Astrocyte (in vitro differentiated cells and primary cell): ENCODE measurements around the gene TCP1. TPM values are rescaled to one million over a fixed set of nuclear protein-coding genes. Genes with fewer than 3 reads are reported as not detected.

Experiments used
- DNase-seq: peaks from one replicate; pipeline ENCODE4 v3.0.0-alpha.2; 2010; ENCODE audit warnings: low read depth
- FAIRE-seq: peaks from 2 replicates; lab custom pipeline; 2011; peaks lifted over from hg19 to GRCh38; lab: Jason Lieb, UNC
- H2AFZ ChIP-seq: 2 replicates; pipeline ENCODE4 v1.6.0; 2012; ENCODE audit warnings: low read depth, low read length, inconsistent platforms
- H3K27ac ChIP-seq: 2 replicates; pipeline ENCODE4 v1.5.1; 2011; ENCODE audit warnings: low read depth, low read length, inconsistent platforms
- H3K27me3 ChIP-seq: 2 replicates; pipeline ENCODE4 v1.6.0; 2011; ENCODE audit warnings: low read length, inconsistent platforms; ENCODE audit not compliant: insufficient read depth
- H3K36me3 ChIP-seq: 2 replicates; pipeline ENCODE4 v1.5.1; 2011; ENCODE audit warnings: low read length, inconsistent platforms; ENCODE audit not compliant: insufficient read depth
- H3K4me1 ChIP-seq: 2 replicates; pipeline ENCODE4 v1.5.1; 2011; ENCODE audit warnings: low read length, inconsistent platforms; ENCODE audit not compliant: insufficient read depth
- H3K4me2 ChIP-seq: 2 replicates; pipeline ENCODE4 v1.6.0; 2012; ENCODE audit warnings: low read length, inconsistent platforms
- H3K4me3 ChIP-seq: 2 replicates; pipeline ENCODE4 v1.5.1; 2011; ENCODE audit warnings: low read depth, mild to moderate bottlenecking, low read length, inconsistent platforms; ENCODE audit not compliant: insufficient read depth
- H3K79me2 ChIP-seq: 2 replicates; pipeline ENCODE4 v1.6.0; 2012; ENCODE audit warnings: mild to moderate bottlenecking, low read length, inconsistent platforms; ENCODE audit not compliant: insufficient read depth
- H3K9ac ChIP-seq: 2 replicates; pipeline ENCODE4 v1.6.0; 2012; ENCODE audit warnings: mild to moderate bottlenecking, low read length, inconsistent platforms
- H3K9me3 ChIP-seq: 2 replicates; pipeline ENCODE4 v1.5.1; 2012; ENCODE audit warnings: low read depth, mild to moderate bottlenecking, low read length, inconsistent platforms; ENCODE audit not compliant: insufficient read depth
- H4K20me1 ChIP-seq: 2 replicates; pipeline ENCODE4 v1.6.0; 2012; ENCODE audit warnings: low read length, inconsistent platforms; ENCODE audit not compliant: insufficient read depth
- H3K27ac Mint-ChIP-seq: one replicate; pipeline ENCODE4 v1.8.0; 2021; ENCODE audit warnings: mild to moderate bottlenecking, mixed read lengths; ENCODE audit not compliant: unreplicated experiment
- H3K27me3 Mint-ChIP-seq: one replicate; pipeline ENCODE4 v1.8.0; 2021; ENCODE audit warnings: low read depth, mixed read lengths; ENCODE audit not compliant: unreplicated experiment
- H3K36me3 Mint-ChIP-seq: one replicate; pipeline ENCODE4 v1.8.0; 2021; ENCODE audit warnings: low read depth, mixed read lengths; ENCODE audit not compliant: unreplicated experiment
- H3K4me1 Mint-ChIP-seq: one replicate; pipeline ENCODE4 v1.8.0; 2021; ENCODE audit warnings: low read depth, mixed read lengths; ENCODE audit not compliant: unreplicated experiment
- H3K4me3 Mint-ChIP-seq: one replicate; pipeline ENCODE4 v1.8.0; 2021; ENCODE audit warnings: mild to moderate bottlenecking, moderate library complexity, mixed read lengths; ENCODE audit not compliant: unreplicated experiment
- H3K9me3 Mint-ChIP-seq: one replicate; pipeline ENCODE4 v1.8.0; 2021; ENCODE audit warnings: mild to moderate bottlenecking, mixed read lengths; ENCODE audit not compliant: unreplicated experiment
- EZH2 ChIP-seq: IDR thresholded peaks from 2 replicates; pipeline ENCODE4 v1.6.1; 2012; ENCODE audit warnings: mild to moderate bottlenecking, low read length, inconsistent platforms; ENCODE audit not compliant: insufficient read depth
- total RNA-seq: library from RNA; stranded (reverse); gene quantifications from 2 replicates; pipeline ENCODE4 v1.2.1, GENCODE V29; 2021
- TF ChIP-seq, protein P1 (sequence below): IDR thresholded peaks from 2 replicates; pipeline ENCODE4 v1.5.1; 2011; ENCODE audit warnings: low read depth, mild to moderate bottlenecking, inconsistent platforms, low read length, moderate library complexity; ENCODE audit not compliant: insufficient read depth

TCP1 gene
- total RNA-seq, 1 donor from 2014 or later: 256 TPM

DNA sequence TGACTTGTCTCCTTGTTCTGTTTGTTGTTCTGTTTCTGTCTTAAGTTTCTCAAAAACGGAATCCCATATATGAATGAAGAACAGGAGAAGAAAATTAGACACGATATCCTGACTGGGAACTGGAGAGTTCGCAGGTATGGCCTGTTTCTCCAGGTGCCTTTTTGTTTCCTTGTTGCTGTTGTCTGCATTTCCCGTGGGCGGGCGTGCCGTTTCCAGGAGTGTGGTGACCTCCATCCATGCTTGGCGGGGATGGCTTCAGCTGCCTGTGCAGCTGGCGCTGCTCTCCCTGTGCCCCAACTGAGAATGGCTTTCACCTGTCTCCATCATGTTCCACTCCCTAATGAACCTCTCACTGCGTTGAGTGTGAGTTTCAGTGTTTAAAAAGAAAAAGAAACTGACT lies 15.1 kb upstream of the TCP1 start:
- no peaks in the 10 kb centered on the region for H3K4me1 Mint-ChIP-seq
- Histone ChIP-seq H3K9me3 (no peaks in the 10 kb centered on the region), H3K79me2 (no peaks in the 10 kb centered on the region), H3K4me1 (no peaks in the 10 kb centered on the region), H3K27ac (no peak overlapping the region), H4K20me1 (no peaks in the 10 kb centered on the region), H2AFZ (no peak overlapping the region), H3K4me3 (no peak overlapping the region), H3K4me2 (no peak overlapping the region), H3K27me3 (no peaks in the 10 kb centered on the region), H3K9ac (no peak overlapping the region), H3K36me3 (no peaks in the 10 kb centered on the region)
- H3K9me3 Mint-ChIP-seq: peaks cover 1% of the 10 kb centered on the region
- DNase-seq (no peak), FAIRE-seq (no peak)
- no peak for TF ChIP-seq EZH2
- TF ChIP-seq, protein P1, sequence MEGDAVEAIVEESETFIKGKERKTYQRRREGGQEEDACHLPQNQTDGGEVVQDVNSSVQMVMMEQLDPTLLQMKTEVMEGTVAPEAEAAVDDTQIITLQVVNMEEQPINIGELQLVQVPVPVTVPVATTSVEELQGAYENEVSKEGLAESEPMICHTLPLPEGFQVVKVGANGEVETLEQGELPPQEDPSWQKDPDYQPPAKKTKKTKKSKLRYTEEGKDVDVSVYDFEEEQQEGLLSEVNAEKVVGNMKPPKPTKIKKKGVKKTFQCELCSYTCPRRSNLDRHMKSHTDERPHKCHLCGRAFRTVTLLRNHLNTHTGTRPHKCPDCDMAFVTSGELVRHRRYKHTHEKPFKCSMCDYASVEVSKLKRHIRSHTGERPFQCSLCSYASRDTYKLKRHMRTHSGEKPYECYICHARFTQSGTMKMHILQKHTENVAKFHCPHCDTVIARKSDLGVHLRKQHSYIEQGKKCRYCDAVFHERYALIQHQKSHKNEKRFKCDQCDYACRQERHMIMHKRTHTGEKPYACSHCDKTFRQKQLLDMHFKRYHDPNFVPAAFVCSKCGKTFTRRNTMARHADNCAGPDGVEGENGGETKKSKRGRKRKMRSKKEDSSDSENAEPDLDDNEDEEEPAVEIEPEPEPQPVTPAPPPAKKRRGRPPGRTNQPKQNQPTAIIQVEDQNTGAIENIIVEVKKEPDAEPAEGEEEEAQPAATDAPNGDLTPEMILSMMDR: no peak
- peaks cover 2% of the 10 kb centered on the region for H3K27me3 Mint-ChIP-seq
- no peak overlapping the region for H3K27ac Mint-ChIP-seq
- peaks cover 4% of the 10 kb centered on the region for H3K36me3 Mint-ChIP-seq
- H3K4me3 Mint-ChIP-seq: no peak overlapping the region

DNA sequence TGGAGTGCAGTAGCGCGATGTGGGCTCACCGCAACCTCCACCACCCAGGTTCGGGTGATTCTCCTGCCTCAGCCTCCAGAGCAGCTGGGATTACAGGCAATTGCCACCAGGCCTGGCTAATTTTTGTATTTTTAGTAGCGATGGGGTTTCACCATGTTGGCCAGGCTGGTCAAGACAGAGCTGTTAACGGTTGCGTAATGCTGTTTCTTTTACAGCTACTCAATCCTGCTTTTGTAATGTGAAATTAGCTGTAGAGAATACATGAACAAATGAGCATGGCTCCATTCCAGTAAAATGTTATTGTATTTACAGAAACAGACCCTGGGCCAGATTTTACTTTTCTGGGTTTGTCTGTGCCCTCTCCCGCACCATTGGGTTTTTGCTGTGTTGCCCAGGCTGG lies 12.5 kb upstream of the TCP1 start:
- TF ChIP-seq EZH2: no peak
- TF ChIP-seq, protein P1: no peak
- Mint-ChIP-seq H3K27ac (no peak overlapping the region), H3K36me3 (peaks cover 8% of the 10 kb centered on the region), H3K4me3 (no peak overlapping the region), H3K4me1 (no peaks in the 10 kb centered on the region), H3K9me3 (peaks cover 1% of the 10 kb centered on the region), H3K27me3 (peaks cover 2% of the 10 kb centered on the region)
- H3K4me2 ChIP-seq: no peak overlapping the region
- peaks cover 14% of the 10 kb centered on the region for H3K36me3 ChIP-seq
- H3K4me1 ChIP-seq: no peaks in the 10 kb centered on the region
- H3K9ac ChIP-seq: no peak overlapping the region
- H3K27ac ChIP-seq: no peak overlapping the region
- no peak overlapping the region for H2AFZ ChIP-seq
- no peaks in the 10 kb centered on the region for H3K27me3 ChIP-seq
- no peaks in the 10 kb centered on the region for H4K20me1 ChIP-seq
- H3K9me3 ChIP-seq: no peaks in the 10 kb centered on the region
- H3K79me2 ChIP-seq: no peaks in the 10 kb centered on the region
- FAIRE-seq: no peak
- H3K4me3 ChIP-seq: no peak overlapping the region
- DNase-seq: no peak

DNA sequence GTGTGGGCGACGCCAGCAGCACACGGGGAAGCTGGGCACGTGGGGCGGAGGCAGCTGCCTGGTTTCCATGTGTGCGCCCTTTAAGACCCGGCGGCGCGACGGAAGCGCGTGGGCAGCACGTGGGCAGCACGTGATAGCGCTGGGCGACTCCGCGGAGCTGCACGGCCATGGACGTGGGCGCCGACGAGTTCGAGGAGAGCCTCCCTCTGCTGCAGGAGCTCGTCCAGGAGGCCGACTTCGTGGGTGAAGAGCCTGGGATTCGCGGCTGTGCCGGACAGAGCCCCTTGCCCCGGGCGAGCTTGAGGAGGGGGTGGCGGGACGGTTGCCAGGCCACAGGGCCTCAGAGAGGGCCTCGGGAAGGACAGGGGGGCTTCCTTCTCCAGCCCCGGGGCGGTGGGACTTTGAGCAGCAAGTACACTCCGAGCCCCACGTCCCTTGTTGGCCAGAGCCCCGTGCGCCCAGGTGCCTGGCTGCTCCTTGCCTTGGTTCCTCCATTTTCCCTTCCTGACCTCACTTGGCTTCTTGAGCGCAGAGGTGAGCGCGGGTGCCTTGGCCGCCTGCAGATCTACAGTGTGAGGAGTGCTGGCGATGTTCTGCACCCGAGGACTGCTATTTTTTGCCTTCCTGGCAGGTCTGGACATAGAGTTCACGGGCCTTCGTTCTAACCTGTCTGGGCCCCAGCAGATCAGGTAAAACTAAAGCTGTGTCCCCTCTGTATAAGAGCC lies 10.9 kb upstream of the TCP1 start, which contains the start of gene PNLDC1:
Gene PNLDC1 (plus strand): TSS at position 136 of the 725 bp plus-strand sequence. CDS start 32 bp downstream, at position 168.
- Mint-ChIP-seq H3K27me3 (no peaks in the 10 kb centered on the region), H3K36me3 (peaks cover 8% of the 10 kb centered on the region), H3K27ac (no peak within 1 kb of the TSS), H3K9me3 (peaks cover 1% of the 10 kb centered on the region), H3K4me1 (no peaks in the 10 kb centered on the region), H3K4me3 (no peak within 1 kb of the TSS)
- Histone ChIP-seq H3K4me3 (no peak within 1 kb of the TSS), H3K27ac (no peak within 1 kb of the TSS), H3K9me3 (no peaks in the 10 kb centered on the region), H3K27me3 (no peaks in the 10 kb centered on the region), H3K9ac (no peak within 1 kb of the TSS), H3K4me1 (no peaks in the 10 kb centered on the region), H3K36me3 (peaks cover 15% of the 10 kb centered on the region), H3K79me2 (peaks cover 7% of the 10 kb centered on the region), H3K4me2 (no peak within 1 kb of the TSS), H4K20me1 (peaks cover 6% of the 10 kb centered on the region), H2AFZ (no peak within 1 kb of the TSS)
- DNase-seq (no peak), FAIRE-seq (no peak)
- TF ChIP-seq, protein P1: no peak
- no peak for TF ChIP-seq EZH2
